Thyroid gland (tissue), 4 donors: ENCODE results near the gene RPTOR. TPM values are rescaled to one million over a fixed set of nuclear protein-coding genes. Genes with fewer than 3 reads are reported as not detected.
A peak's percentile ranks its signal among the peaks of the same experiment; 100 is the strongest.

Source experiments
- DNase-seq, 2 donors: peaks; one replicate each; pipeline ENCODE4 v3.0.0-alpha.2; 2019
- H3K27ac ChIP-seq, 3 donors: fragments of 200-600 bp; sonication (generic); 1 replicate in 2 of 3; 2 replicates in 1 of 3; pipeline ENCODE4 v1.5.1; 2016 to 2019; ENCODE audit warnings: mild to moderate bottlenecking in 1 of 3, moderate library complexity in 1 of 3
- H3K27me3 ChIP-seq: fragments of 200-600 bp; sonication (generic); one replicate; pipeline ENCODE4 v1.5.1; 2019
- H3K36me3 ChIP-seq, 2 donors: fragments of 200-600 bp; sonication (generic); one replicate each; pipeline ENCODE4 v1.5.1; 2016 to 2019
- H3K4me1 ChIP-seq, 2 donors: fragments of 200-600 bp; sonication (generic); one replicate each; pipeline ENCODE4 v1.5.1; 2017 to 2019
- H3K4me3 ChIP-seq, 3 donors: fragments of 200-600 bp; sonication (generic); replicated peaks in 1 of 3; 1 replicate in 2 of 3; 2 replicates in 1 of 3; pipeline ENCODE4 v1.5.1; 2016; ENCODE audit warnings: mild to moderate bottlenecking in 1 of 3
- H3K9me3 ChIP-seq: fragments of 200-600 bp; sonication (generic); one replicate; pipeline ENCODE4 v1.5.1; 2017
- CTCF ChIP-seq, 6 experiments: fragments of 200-600 bp in 3 of 6; fragments of 450-650 bp in 3 of 6; sonication (generic) in 3 of 6; IDR thresholded peaks; one replicate each; pipeline ENCODE4 v1.5.1; 2016 to 2019; ENCODE audit warnings: antibody characterized with exemption in 6 of 6, mild to moderate bottlenecking in 2 of 6, inconsistent platforms in 1 of 6, moderate library complexity in 1 of 6
- POLR2A ChIP-seq, 2 donors: fragments of 450-650 bp; IDR thresholded peaks; one replicate each; pipeline ENCODE4 v1.6.1; 2017; ENCODE audit warnings: antibody characterized with exemption in 2 of 2, mild to moderate bottlenecking in 2 of 2, moderate library complexity in 1 of 2
- WGBS, 2 donors: methylation state at CpG; one replicate each; pipeline ENCODE4 v1.1.5; 2017; 5-methylcytosine and 5-hydroxymethylcytosine counted together
- intact Hi-C: fragments of 100-400 bp; cut with DNase I; formaldehyde crosslinking; loops from one replicate; pipeline ENCODE4 v1.15.1; 2023
- total RNA-seq, 4 donors: library from RNA; depleted of rRNA; stranded (reverse); fragments of >200 nt; gene quantifications; one replicate each; pipeline ENCODE4 v1.2.3, GENCODE V29; 2016

The RPTOR gene
- total RNA-seq, 4 donors from 2014 or later: 24.2 to 58.1 (median 34.5) TPM

- Histone ChIP-seq H3K4me1 (peaks cover 6 to 14% of the 10 kb centered on the region in 2 donors), H3K27ac (no peak overlapping the region), H3K27me3 (no peaks in the 10 kb centered on the region), H3K9me3 (no peaks in the 10 kb centered on the region), H3K36me3 (no peaks in the 10 kb centered on the region), H3K4me3 (no peak overlapping the region)
- DNase-seq: no peak
- WGBS, 2 donors: 96 to 97% methylated on average over 27 of the region's 27 CpGs
- intact Hi-C loops: no loop called here
- no peak for TF ChIP-seq POLR2A (IDR thresholded peaks at IDR 0.05)
- no peak for TF ChIP-seq CTCF (IDR thresholded peaks at IDR 0.05)
These were observed 285.6 kb downstream of the RPTOR start for GRCh38 chr17:80830020-80830780.

- Histone ChIP-seq H3K4me1 (peaks cover 6 to 11% of the 10 kb centered on the region in 2 donors), H3K9me3 (no peaks in the 10 kb centered on the region), H3K27me3 (no peaks in the 10 kb centered on the region), H3K36me3 (no peaks in the 10 kb centered on the region), H3K4me3 (no peak overlapping the region), H3K27ac (no peak overlapping the region)
- intact Hi-C loops: no loop called here
- WGBS, 2 donors: 95 to 100% methylated on average over 6 of the region's 6 CpGs
- TF ChIP-seq CTCF (IDR thresholded peaks at IDR 0.05) (no peak), POLR2A (IDR thresholded peaks at IDR 0.05) (no peak)
- DNase-seq: no peak
These were observed 286.9 kb downstream of the RPTOR start for GRCh38 chr17:80831491-80831890.

- Histone ChIP-seq H3K27ac (peak overlapping the region; percentile 75 to 94 (median 76)), H3K9me3 (no peaks in the 10 kb centered on the region), H3K27me3 (no peaks in the 10 kb centered on the region), H3K4me3 (no peak overlapping the region), H3K36me3 (no peaks in the 10 kb centered on the region), H3K4me1 (peaks cover 6 to 9% of the 10 kb centered on the region in 2 donors)
- WGBS, 2 donors: 83 to 91% methylated on average over 12 of the region's 12 CpGs
- DNase-seq: peak in 1 of 2 donors; percentile 22
- intact Hi-C loops: no loop called here
- TF ChIP-seq CTCF (IDR thresholded peaks at IDR 0.05) (no peak), POLR2A (IDR thresholded peaks at IDR 0.05) (no peak)
These were observed 287.6 kb downstream of the RPTOR start for GRCh38 chr17:80832266-80832676.

- peak overlapping the region; percentile 12 to 24 (median 16) for H3K4me3 ChIP-seq
- 4 to 8% methylated on average over 23 to 25 of the region's 25 CpGs for WGBS, 2 donors
- no peaks in the 10 kb centered on the region for H3K27me3 ChIP-seq
- H3K9me3 ChIP-seq: no peaks in the 10 kb centered on the region
- TF ChIP-seq POLR2A (IDR thresholded peaks at IDR 0.05): peak in 1 of 2 donors; percentile 77
- no peak for TF ChIP-seq CTCF (IDR thresholded peaks at IDR 0.05)
- H3K27ac ChIP-seq: peak overlapping the region; percentile 75 to 94 (median 76)
- peaks cover 0 to 4% of the 10 kb centered on the region in 2 donors for H3K36me3 ChIP-seq
- H3K4me1 ChIP-seq: peaks cover 6 to 9% of the 10 kb centered on the region in 2 donors
- DNase-seq: peak; percentile 90 to 91
- intact Hi-C loops: no loop called here
These were observed 288.4 kb downstream of the RPTOR start for GRCh38 chr17:80832888-80833583.
